PC-3 (cell line): Measurements from ENCODE around the gene TMTC2.

ENCODE experiments used
- CTCF ChIP-seq: fragments of 300-600 bp; sonication (generic); conservative IDR thresholded peaks from 2 replicates; pipeline ENCODE4 v1.5.1; 2017; ENCODE audit warnings: antibody characterized with exemption, low read depth, mild to moderate bottlenecking, low read length
- EZH2 ChIP-seq: fragments of 300-600 bp; sonication (generic); IDR thresholded peaks from one replicate; pipeline ENCODE4 v1.6.1; 2017; ENCODE audit warnings: antibody characterized with exemption, mild to moderate bottlenecking, low read length; ENCODE audit not compliant: unreplicated experiment
- EZH2phosphoT487 ChIP-seq: fragments of 300-600 bp; sonication (generic); IDR thresholded peaks from 2 replicates; pipeline ENCODE4 v1.6.1; 2018; ENCODE audit warnings: mild to moderate bottlenecking, antibody characterized with exemption, low read length, borderline replicate concordance

- TF ChIP-seq CTCF, result no peak
- TF ChIP-seq EZH2, result no peak
- no peak for TF ChIP-seq EZH2phosphoT487
Measured at GRCh38 chr12:82876075-82876474, 189.4 kb downstream of the TMTC2 start.
